HEK293 (cell line): ENCODE results near the gene LRRC47.

Experiments
- CTCF ChIA-PET: fragments of 350-600 bp; formaldehyde crosslinking; extraction: SDS; loops from one replicate; lab custom pipeline; 2021; ENCODE audit warnings: antibody characterized with exemption; lab: Yijun Ruan, JAX
- POLR2A ChIA-PET: fragments of 300-600 bp; formaldehyde crosslinking; extraction: SDS; loops from one replicate; lab custom pipeline; 2020; ENCODE audit warnings: antibody characterized with exemption, inconsistent platforms; lab: Yijun Ruan, JAX
- H3K27ac ChIP-seq: fragments of 200-500 bp; sonication (Bioruptor generic); 2 replicates; pipeline ENCODE4 v1.5.1; 2014; ENCODE audit warnings: low read depth, low read length, control low read depth, inconsistent platforms; ENCODE audit errors: extremely low read depth
- H3K36me3 ChIP-seq, 2 experiments: fragments of 200-500 bp in 1 of 2; sonication (Bioruptor generic) in 1 of 2; 1 replicate in 1 of 2; 2 replicates in 1 of 2; pipeline ENCODE4 v1.5.1; 2014 to 2017; ENCODE audit warnings: inconsistent platforms in 2 of 2, low read length in 2 of 2; ENCODE audit not compliant: control insufficient read depth in 2 of 2, insufficient read depth in 1 of 2
- H3K4me1 ChIP-seq: fragments of 200-500 bp; sonication (Bioruptor generic); 2 replicates; pipeline ENCODE4 v1.5.1; 2014; ENCODE audit warnings: mild to moderate bottlenecking, low read length, inconsistent platforms; ENCODE audit not compliant: control insufficient read depth, insufficient read depth
- H3K4me3 ChIP-seq: 2 replicates; pipeline ENCODE4 v1.5.1; 2011; ENCODE audit warnings: low read depth, mild to moderate bottlenecking, control low read depth, low read length, moderate library complexity
- H3K9me3 ChIP-seq: fragments of 200-500 bp; sonication (Bioruptor generic); 2 replicates; pipeline ENCODE4 v1.5.1; 2014; ENCODE audit warnings: low read depth, low read length, inconsistent platforms; ENCODE audit not compliant: control insufficient read depth, insufficient read depth
- KLF10 ChIP-seq: fragments of 450-650 bp; IDR thresholded peaks from 2 replicates; pipeline ENCODE4 v1.5.1; 2018; ENCODE audit warnings: missing biosample characterization, mild to moderate bottlenecking, missing genetic modification characterization
- KLF16 ChIP-seq: fragments of 450-650 bp; formaldehyde crosslinking; IDR thresholded peaks from 2 replicates; pipeline ENCODE4 v1.5.1; 2017; ENCODE audit warnings: missing biosample characterization, missing genetic modification characterization
- KLF17 ChIP-seq: fragments of 450-650 bp; formaldehyde crosslinking; IDR thresholded peaks from 2 replicates; pipeline ENCODE4 v1.5.1; 2016; ENCODE audit warnings: missing biosample characterization, missing genetic modification characterization
- PRDM6 ChIP-seq: fragments of 450-650 bp; formaldehyde crosslinking; IDR thresholded peaks from 2 replicates; pipeline ENCODE4 v1.5.1; 2017; ENCODE audit warnings: missing biosample characterization, missing genetic modification characterization
- RBAK ChIP-seq: fragments of 450-650 bp; formaldehyde crosslinking; IDR thresholded peaks from 2 replicates; pipeline ENCODE4 v1.5.1; 2016; ENCODE audit warnings: missing biosample characterization, missing genetic modification characterization
- SETDB1 ChIP-seq: IDR thresholded peaks from one replicate; pipeline ENCODE4 v1.6.1; 2017; ENCODE audit warnings: mild to moderate bottlenecking, low read length, moderate library complexity, mixed read lengths; ENCODE audit not compliant: insufficient read length
- SP7 ChIP-seq: fragments of 450-650 bp; formaldehyde crosslinking; IDR thresholded peaks from 2 replicates; pipeline ENCODE4 v1.5.1; 2016; ENCODE audit warnings: missing biosample characterization, missing genetic modification characterization
- WT1 ChIP-seq: fragments of 450-650 bp; formaldehyde crosslinking; IDR thresholded peaks from 2 replicates; pipeline ENCODE4 v1.5.1; 2016; ENCODE audit warnings: missing biosample characterization, missing genetic modification characterization
- ZBTB20 ChIP-seq: fragments of 450-650 bp; formaldehyde crosslinking; IDR thresholded peaks from 2 replicates; pipeline ENCODE4 v1.5.1; 2016; ENCODE audit warnings: missing biosample characterization, missing genetic modification characterization
- ZBTB21 ChIP-seq: fragments of 450-650 bp; formaldehyde crosslinking; IDR thresholded peaks from 2 replicates; pipeline ENCODE4 v1.5.1; 2017; ENCODE audit warnings: missing biosample characterization, missing genetic modification characterization
- ZFP37 ChIP-seq: fragments of 450-650 bp; formaldehyde crosslinking; IDR thresholded peaks from 2 replicates; pipeline ENCODE4 v1.5.1; 2016; ENCODE audit warnings: missing biosample characterization, missing genetic modification characterization
- ZNF10 ChIP-seq: fragments of 450-650 bp; formaldehyde crosslinking; IDR thresholded peaks from 2 replicates; pipeline ENCODE4 v1.5.1; 2017; ENCODE audit warnings: missing biosample characterization, missing genetic modification characterization
- ZNF121 ChIP-seq: fragments of 450-650 bp; formaldehyde crosslinking; IDR thresholded peaks from 2 replicates; pipeline ENCODE4 v1.5.1; 2016; ENCODE audit warnings: missing biosample characterization, missing genetic modification characterization
- ZNF138 ChIP-seq: fragments of 450-650 bp; formaldehyde crosslinking; IDR thresholded peaks from 2 replicates; pipeline ENCODE4 v1.5.1; 2016; ENCODE audit warnings: missing biosample characterization, missing genetic modification characterization, borderline replicate concordance
- ZNF18 ChIP-seq: fragments of 450-650 bp; formaldehyde crosslinking; IDR thresholded peaks from 2 replicates; pipeline ENCODE4 v1.5.1; 2016; ENCODE audit warnings: missing biosample characterization, missing genetic modification characterization
- ZNF2 ChIP-seq: fragments of 450-650 bp; formaldehyde crosslinking; IDR thresholded peaks from 2 replicates; pipeline ENCODE4 v1.5.1; 2016; ENCODE audit warnings: missing biosample characterization, missing genetic modification characterization
- ZNF266 ChIP-seq: fragments of 450-650 bp; formaldehyde crosslinking; IDR thresholded peaks from 2 replicates; pipeline ENCODE4 v1.5.1; 2016; ENCODE audit warnings: missing biosample characterization, missing genetic modification characterization, low read depth
- ZNF324 ChIP-seq: fragments of 450-650 bp; formaldehyde crosslinking; IDR thresholded peaks from 2 replicates; pipeline ENCODE4 v1.5.1; 2016; ENCODE audit warnings: missing biosample characterization, missing genetic modification characterization
- ZNF341 ChIP-seq: fragments of 450-650 bp; formaldehyde crosslinking; IDR thresholded peaks from 2 replicates; pipeline ENCODE4; 2016; ENCODE audit warnings: low read depth, missing biosample characterization, missing genetic modification characterization
- ZNF416 ChIP-seq: fragments of 450-650 bp; formaldehyde crosslinking; IDR thresholded peaks from 2 replicates; pipeline ENCODE4 v1.5.1; 2016; ENCODE audit warnings: missing biosample characterization, missing genetic modification characterization
- ZNF548 ChIP-seq: fragments of 450-650 bp; formaldehyde crosslinking; IDR thresholded peaks from 2 replicates; pipeline ENCODE4 v1.5.1; 2016; ENCODE audit warnings: missing biosample characterization, missing genetic modification characterization
- ZNF623 ChIP-seq: fragments of 450-650 bp; formaldehyde crosslinking; IDR thresholded peaks from 2 replicates; pipeline ENCODE4 v1.5.1; 2016; ENCODE audit warnings: missing biosample characterization, missing genetic modification characterization
- ZNF645 ChIP-seq: fragments of 450-650 bp; formaldehyde crosslinking; IDR thresholded peaks from 2 replicates; pipeline ENCODE4; 2016; ENCODE audit warnings: missing biosample characterization, missing genetic modification characterization
- ZNF658 ChIP-seq: fragments of 450-650 bp; formaldehyde crosslinking; IDR thresholded peaks from 2 replicates; pipeline ENCODE4; 2016; ENCODE audit warnings: missing biosample characterization, missing genetic modification characterization
- TF ChIP-seq, protein P1 (sequence below): fragments of 450-650 bp; formaldehyde crosslinking; IDR thresholded peaks from 2 replicates; pipeline ENCODE4 v1.5.1; 2016; ENCODE audit warnings: missing biosample characterization, missing genetic modification characterization

The LRRC47 gene

GRCh38 chr1:3814771-3815561 lies 18.7 kb upstream of the LRRC47 start:
- POLR2A ChIA-PET, result no interaction called here
- Histone ChIP-seq H3K9me3 (no peaks in the 10 kb centered on the region), H3K36me3 (peaks cover 0 to 55% of the 10 kb centered on the region in 2 experiments; a peak in 1 of 3 replicates), H3K4me1 (no peaks in the 10 kb centered on the region; the same call in 1 of the 2 replicates), H3K4me3 (no peak overlapping the region), H3K27ac (no peak overlapping the region)
- TF ChIP-seq ZNF266 (tag by site-specific recombination), result no peak
- TF ChIP-seq ZNF10, result no peak
- no peak for TF ChIP-seq ZFP37
- no peak for TF ChIP-seq ZNF548 (tag by site-specific recombination)
- TF ChIP-seq ZNF18 (tag by site-specific recombination), result no peak
- TF ChIP-seq KLF16 (tag by site-specific recombination), result no peak
- no peak for TF ChIP-seq SP7 (tag by site-specific recombination)
- no peak for TF ChIP-seq ZNF138 (tag by site-specific recombination)
- CTCF ChIA-PET, result no interaction called here

DNA sequence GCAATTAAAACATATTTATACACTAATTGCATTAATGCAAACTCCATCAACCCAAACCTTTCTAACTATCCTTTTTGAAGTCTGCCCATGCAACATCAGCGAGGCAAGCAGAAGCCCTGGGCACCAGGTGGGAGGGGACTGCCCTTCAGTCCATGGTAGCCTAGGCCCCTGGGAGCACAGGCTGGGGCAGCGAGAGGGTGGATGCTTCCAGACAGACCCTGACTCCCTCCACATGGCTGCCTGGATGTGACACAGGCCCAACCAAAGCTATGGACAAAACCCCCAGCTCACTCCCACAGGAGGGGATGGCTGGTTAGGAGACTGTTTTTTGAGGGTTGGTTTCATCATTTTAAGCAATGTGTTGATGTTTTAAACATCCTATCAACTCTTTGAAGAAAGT lies 17.8 kb upstream of the LRRC47 start:
- ChIA-PET POLR2A (no interaction called here), CTCF (no interaction called here)
- H3K27ac ChIP-seq, result no peak overlapping the region
- H3K9me3 ChIP-seq, result no peaks in the 10 kb centered on the region
- no peak overlapping the region for H3K4me3 ChIP-seq
- TF ChIP-seq ZNF658 (tag by site-specific recombination) (no peak), ZNF645 (no peak), ZNF121 (tag by site-specific recombination) (no peak), SETDB1 (no peak), ZBTB20 (tag by site-specific recombination) (no peak), ZNF2 (tag by site-specific recombination) (no peak), ZNF324 (tag by site-specific recombination) (no peak), ZNF623 (tag by site-specific recombination) (no peak), KLF17 (tag by site-specific recombination) (no peak), ZBTB21 (tag by site-specific recombination) (no peak), RBAK (tag by site-specific recombination) (no peak), KLF10 (tag by site-specific recombination) (no peak), ZNF341 (tag by site-specific recombination) (no peak), ZNF416 (tag by site-specific recombination) (no peak), WT1 (tag by site-specific recombination) (no peak), KLF16 (tag by site-specific recombination) (no peak), PRDM6 (tag by site-specific recombination) (no peak)
- TF ChIP-seq, protein P1, sequence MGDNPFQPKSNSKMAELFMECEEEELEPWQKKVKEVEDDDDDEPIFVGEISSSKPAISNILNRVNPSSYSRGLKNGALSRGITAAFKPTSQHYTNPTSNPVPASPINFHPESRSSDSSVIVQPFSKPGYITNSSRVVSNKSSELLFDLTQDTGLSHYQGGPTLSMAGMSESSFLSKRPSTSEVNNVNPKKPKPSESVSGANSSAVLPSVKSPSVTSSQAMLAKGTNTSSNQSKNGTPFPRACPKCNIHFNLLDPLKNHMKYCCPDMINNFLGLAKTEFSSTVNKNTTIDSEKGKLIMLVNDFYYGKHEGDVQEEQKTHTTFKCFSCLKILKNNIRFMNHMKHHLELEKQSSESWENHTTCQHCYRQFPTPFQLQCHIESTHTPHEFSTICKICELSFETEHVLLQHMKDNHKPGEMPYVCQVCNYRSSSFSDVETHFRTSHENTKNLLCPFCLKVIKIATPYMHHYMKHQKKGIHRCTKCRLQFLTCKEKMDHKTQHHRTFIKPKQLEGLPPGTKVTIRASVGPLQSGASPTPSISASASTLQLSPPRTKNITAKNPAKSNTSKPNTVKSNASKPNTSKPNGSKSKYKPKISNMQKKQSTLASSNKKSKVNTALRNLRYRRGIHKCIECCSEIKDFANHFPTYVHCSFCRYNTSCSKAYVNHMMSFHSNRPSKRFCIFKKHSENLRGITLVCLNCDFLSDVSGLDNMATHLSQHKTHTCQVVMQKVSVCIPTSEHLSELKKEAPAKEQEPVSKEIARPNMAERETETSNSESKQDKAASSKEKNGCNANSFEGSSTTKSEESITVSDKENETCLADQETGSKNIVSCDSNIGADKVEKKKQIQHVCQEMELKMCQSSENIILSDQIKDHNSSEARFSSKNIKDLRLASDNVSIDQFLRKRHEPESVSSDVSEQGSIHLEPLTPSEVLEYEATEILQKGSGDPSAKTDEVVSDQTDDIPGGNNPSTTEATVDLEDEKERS (tag by site-specific recombination), result no peak
- TF ChIP-seq, all 188 proteins: peak for 0
- H3K4me1 ChIP-seq, result no peaks in the 10 kb centered on the region; the same call in 1 of the 2 replicates
- peaks cover 0 to 46% of the 10 kb centered on the region in 2 experiments; a peak in 1 of 3 replicates for H3K36me3 ChIP-seq
